HPDE6-E6E7 (cell line): ENCODE data around the gene CSF1.

Experiments
- DNase-seq: peaks from one replicate; pipeline ENCODE4 v3.0.0; 2011; ENCODE audit warnings: missing footprints; ENCODE audit errors: extremely low spot score

The CSF1 gene

GRCh38 chr1:109901524-109902145 is 9.0 kb upstream of the CSF1 start:
- no peak for DNase-seq

DNA sequence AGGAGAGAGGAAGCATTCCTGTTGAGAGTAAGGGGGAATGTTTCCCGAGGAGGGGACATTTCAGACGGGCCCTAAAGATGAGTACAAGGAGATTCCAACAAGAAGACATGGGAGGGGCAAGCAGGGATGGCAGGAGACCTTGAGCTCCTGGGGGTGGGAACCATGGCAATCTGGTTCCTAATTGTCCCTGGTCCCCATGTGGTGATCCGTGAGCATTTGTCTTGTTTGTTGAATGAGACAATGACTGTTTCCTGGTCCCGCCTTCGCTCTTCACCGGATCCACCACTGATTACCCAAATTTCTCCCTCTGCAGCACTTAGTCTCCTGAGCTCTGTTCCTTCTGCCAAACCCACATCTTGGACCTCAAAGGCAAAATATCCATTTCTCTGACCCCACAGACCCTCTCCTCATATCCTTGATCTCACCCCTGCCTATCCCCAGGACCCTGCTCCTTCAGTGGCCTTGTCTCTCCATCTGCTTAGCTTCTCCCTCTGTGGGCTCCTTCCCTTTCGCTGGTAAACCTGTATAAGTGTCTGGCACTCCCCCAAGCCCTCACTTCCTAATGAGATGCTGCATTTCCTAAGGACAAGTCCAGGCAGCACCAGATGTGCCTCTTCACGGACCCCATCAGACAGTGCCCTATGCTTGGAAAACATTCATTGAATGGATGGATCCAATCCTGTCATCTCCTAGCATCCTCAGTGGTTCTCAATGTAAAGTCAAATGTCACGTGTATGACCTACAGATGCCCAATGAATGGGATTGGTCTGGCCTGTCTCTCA is 8.3 kb upstream of the CSF1 start:
- no peak for DNase-seq

DNA sequence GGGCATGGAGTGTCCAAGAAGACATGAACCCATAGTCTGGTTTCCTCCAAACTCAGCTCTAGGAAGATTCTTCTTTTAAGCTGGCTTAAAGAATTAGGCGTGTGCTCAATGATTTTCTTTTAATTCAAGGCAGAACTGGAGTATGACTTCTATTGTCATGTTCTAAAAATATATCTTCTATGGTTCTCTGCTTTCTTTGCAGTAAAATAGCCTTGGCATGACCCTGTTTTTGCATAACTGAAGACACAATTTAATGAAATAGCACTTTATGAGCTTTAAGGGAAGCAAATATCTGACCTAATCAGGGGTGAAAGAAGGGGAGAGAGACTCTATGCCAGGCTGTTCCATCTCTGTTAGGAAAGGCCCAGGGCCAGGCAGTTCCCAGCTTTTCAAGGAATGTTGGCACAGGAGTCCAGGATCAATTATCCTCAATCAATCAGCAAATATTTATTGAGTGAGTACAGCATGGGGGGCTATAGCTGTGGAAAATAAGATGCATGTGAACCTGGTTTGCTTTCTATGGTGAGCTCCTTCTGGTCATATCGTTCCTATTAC is 7.2 kb upstream of the CSF1 start:
- no peak for DNase-seq

DNA sequence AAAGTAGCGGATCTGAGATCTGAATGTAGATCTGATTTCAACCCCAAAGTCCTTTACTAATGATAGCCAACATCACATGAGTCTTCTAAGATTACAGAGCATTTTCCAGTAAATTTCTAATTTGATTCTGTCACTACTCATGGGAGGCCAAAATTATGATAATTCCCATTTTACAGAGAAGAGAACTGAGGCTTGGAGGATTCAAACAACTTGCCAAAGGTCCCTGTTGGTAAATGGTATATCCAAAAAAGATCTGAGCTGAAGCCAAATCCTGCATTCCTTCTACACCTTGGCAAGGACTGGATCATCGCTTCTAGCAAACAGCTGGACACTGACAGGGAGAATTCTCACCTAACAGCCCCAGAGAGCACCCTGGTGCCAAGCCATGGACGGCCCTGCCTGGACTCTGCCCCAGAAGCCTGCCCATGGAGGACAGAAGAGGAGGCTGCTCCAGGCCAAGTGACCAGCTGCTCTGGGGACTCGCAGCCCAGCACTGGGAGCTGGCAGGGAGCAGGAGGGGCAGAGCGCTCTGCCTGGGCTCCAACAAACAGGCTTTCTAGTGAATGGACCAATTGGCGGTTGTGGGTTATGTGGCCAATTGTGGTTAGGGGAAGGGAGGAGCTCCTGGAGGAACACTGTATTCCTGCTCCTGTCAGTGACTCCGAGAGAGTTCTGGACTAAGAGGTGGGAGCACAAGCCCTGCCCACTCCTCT is 6.4 kb upstream of the CSF1 start:
- DNase-seq, result no peak

DNA sequence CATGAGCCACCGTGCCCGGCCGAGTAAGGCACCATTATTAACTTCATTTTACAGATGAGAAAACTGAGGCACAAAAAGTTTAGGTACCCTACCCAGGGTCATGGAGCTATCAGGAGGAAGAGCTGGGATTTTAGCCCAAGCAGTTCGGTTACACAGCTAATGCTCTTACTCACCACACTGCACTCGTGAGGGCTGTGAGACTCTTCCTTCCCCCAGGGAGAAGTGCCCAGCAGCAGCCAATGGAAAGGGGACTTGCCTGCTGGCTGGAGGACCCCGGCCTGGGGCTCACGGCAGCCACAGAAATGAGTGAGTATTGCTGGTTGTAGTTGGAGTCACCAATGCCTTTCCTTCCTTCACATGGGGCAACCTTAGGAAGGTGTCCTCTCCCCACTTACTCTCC is 5.2 kb upstream of the CSF1 start:
- no peak for DNase-seq

DNA sequence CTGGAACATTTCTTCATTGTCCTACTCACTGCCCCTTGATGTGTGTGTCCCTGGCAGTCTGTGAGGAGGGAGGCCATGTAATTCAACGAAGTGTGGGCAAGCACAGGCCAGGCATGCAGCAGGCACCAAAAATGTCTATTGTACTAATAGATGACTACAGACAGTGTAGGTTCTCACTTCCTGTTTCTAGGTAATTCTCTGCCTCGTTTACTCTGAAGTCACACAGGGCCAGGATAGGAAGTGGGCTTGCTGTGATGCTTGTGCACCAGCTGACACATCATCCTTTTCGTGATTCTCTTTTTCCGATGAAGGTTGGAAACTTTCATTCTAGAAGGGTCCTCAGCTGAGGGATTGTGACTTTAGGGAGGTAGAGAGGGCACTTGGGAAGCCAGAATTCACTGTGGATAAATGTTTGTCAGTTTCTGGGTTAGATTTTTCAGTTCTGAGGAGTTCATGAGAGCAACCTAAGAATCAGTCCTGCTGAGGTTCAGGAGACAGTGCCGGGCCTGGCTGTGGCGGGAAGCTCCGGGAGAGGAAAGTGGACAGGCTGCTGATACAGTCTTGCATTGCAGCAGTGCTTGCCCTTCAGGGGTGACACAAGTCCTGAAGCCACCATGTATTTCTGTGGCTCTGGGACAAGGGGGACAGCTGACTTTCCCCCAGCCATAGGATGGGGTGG is 4.3 kb upstream of the CSF1 start:
- DNase-seq, result no peak

DNA sequence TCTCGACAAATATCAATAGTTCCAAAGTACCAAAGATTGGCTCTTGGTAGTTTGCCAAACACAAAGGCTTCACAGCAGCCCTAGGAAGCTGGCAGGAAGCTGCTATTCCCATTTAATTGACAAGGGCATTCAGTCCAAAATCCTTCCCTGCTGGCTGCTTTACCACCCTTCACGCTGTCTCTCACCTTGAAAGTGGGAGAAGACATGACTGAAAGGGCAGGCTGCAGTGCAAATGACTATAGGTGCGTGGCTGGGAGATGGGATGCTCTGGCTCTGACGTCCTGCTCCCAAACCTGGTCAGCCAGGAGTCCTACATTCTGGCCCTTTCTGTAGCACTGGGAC is 3.8 kb upstream of the CSF1 start:
- no peak for DNase-seq

DNA sequence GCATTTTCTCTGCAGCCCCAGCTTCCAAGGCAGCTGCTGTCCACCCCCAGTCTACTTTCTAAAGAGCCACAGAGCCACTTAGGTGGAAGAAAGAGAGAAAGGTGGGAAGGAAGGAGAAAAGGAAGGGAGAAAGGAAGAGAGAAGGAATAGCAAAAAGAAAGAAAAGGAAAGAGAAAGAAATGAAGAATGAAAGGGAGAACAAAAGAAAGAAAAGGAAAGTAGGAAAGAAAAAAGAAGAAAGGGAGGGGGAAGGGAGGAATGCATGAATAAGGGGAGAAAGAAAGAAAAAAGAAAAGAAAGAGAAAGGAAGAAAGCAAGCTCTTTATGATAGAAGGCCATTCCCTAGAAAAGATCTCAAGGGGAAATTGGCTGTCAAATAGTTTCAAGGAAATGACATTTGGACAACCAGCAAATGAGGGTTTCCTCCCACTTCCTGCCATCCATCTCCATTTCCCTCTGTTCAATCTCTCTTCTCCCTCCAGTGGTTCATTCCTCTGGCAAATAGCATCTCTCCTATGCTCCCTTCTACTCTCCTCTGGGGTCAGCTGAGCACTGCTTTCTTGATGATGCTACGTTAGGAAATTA is 3.4 kb upstream of the CSF1 start:
- no peak for DNase-seq

DNA sequence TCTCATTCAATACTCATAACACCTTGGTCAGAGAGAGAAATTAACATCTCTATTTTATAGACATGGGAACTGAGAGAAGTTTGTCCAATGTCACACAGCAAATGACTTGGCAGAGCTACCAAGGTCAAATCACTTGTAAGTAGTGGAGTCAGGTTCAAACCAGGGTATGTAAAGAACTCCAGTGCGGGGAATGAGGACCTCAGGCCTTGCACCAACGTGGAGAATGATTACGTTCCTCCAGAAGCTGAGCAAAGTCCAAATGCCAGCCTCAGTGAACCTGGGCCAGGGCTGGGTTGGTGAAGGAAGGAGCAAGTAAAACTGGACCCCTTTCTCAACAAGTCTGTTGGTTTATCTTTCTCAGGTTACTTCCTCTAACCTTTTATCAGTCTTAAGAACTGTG is 1.8 kb upstream of the CSF1 start:
- no peak for DNase-seq

- DNase-seq, result no peak
Measured at GRCh38 chr1:109909561-109909960, 1.1 kb upstream of the CSF1 start.

DNA sequence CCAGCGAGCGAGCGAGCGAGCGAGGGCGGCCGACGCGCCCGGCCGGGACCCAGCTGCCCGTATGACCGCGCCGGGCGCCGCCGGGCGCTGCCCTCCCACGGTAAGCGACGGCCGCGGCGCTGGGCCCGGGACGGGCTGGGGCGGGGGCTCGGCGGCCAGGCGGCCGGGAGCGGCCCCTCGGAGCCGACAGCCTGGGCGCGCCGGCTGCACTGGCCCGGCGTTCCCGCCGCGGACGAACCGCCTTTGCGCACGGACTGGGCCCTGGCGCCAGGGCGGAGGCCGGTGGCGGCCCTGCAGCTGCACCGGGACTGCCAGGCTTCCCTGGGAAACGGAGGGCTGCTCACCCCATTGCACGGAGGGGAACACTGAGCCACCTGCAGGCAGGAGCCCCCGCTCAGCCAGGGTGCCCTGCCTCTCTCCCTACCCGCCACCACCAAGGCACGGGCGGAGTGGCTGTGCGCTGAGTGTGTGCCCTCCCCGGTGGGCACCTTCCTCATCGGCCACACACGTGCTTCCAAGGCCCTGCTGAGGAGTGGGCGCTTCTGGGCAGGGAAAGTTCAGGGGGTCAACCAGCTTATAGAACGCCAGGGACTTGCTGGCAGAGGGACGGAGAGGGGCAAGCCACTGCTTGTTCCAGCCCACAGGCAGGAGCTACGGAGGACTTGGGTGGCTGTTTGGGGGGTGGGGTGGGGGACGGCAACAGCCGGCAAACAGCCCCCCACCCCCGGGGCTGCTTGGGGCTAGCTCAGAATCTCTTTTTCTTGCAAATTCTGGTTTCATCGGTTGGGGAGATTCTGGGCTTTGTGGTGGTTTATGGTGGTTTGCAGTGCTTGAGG is 532 bp downstream of the CSF1 start:
- DNase-seq, result no peak

GRCh38 chr1:109912214-109912861 is 1.7 kb downstream of the CSF1 start:
- no peak for DNase-seq

- DNase-seq, result no peak
Measured at GRCh38 chr1:109912873-109913272, 2.2 kb downstream of the CSF1 start.

- no peak for DNase-seq
Measured at GRCh38 chr1:109913360-109913879, 2.8 kb downstream of the CSF1 start.

- DNase-seq, result no peak
Measured at GRCh38 chr1:109914587-109915240, 4.1 kb downstream of the CSF1 start.

GRCh38 chr1:109917051-109917767 is 6.6 kb downstream of the CSF1 start:
- DNase-seq, result no peak

DNA sequence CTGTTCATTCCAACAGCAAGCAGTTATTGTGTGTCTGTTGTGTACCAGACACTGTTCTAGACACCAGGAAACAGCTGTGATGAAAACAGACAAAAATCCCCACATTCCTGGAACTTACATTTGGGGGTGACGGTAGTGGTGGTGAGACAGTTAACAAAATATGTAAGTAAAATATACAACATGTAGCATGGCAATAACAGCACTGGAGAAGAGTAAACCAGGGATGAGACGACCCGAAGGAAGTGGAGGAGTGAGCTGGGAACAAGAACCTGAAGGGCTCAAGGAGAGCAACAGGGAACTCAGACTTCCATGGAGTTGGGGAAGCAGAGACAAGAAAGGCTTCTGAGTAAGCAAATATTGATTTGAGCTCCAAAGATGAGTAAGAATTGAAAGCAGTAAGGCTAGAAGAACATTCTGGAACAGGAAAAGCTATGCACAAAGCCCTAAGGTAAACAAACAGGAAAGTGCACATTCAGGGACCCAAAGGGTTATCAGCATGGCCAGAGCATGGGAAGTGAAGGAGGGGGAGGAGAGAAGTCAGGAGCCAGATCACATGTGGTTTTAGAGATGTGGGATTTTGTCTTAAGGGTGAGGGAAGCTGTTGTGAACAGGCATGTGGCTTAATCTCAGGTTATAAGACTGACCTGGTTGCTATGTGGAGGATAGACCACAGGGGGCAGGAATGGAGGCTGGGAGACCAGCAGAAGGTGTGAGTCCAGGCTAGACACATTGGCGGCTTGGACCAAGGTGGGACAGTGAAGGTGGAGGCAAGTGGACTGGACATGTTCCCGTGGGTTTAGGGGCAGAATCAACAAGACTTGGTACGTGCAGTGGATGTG is 7.3 kb downstream of the CSF1 start:
- no peak for DNase-seq

GRCh38 chr1:109918671-109919070 is 8.0 kb downstream of the CSF1 start:
- no peak for DNase-seq
